ENCODE results near the gene KRTAP5-5.
"Not testable (repeated sequence)": the region's sequence is repeated elsewhere in the genome, so short reads cannot be mapped to it uniquely, and the experiment has no call there.

The KRTAP5-5 gene

GRCh38 chr11:1642288-1643145 is 12.9 kb downstream of the KRTAP5-5 start:
- Mint-ChIP-seq H3K4me3 (no peak overlapping the region), H3K27me3 (peaks cover 32 to 60% of the 10 kb centered on the region in 2 donors), H3K27ac (peak overlapping the region; percentile 65), H3K36me3 (no peaks in the 10 kb centered on the region), H3K9me3 (no peaks in the 10 kb centered on the region), H3K4me1 (no peaks in the 10 kb centered on the region)
- DNase-seq (no peak), ATAC-seq (replicated peaks) (no peak)

- no peaks in the 10 kb centered on the region for H3K9me3 Mint-ChIP-seq
- no peaks in the 10 kb centered on the region for H3K4me1 Mint-ChIP-seq
- no peak overlapping the region for H3K27ac Mint-ChIP-seq
- no peak for DNase-seq
- H3K4me3 Mint-ChIP-seq = no peak overlapping the region
- no peak for ATAC-seq (replicated peaks)
- H3K27me3 Mint-ChIP-seq = peaks cover 32 to 59% of the 10 kb centered on the region in 2 donors
- no peaks in the 10 kb centered on the region for H3K36me3 Mint-ChIP-seq
Measured at GRCh38 chr11:1643146-1643690, 13.6 kb downstream of the KRTAP5-5 start.

- ATAC-seq (replicated peaks) = no peak
- no peak overlapping the region for H3K4me3 Mint-ChIP-seq
- peaks cover 26 to 48% of the 10 kb centered on the region in 2 donors for H3K27me3 Mint-ChIP-seq
- no peaks in the 10 kb centered on the region for H3K9me3 Mint-ChIP-seq
- no peak for DNase-seq
- H3K4me1 Mint-ChIP-seq = no peaks in the 10 kb centered on the region
- no peaks in the 10 kb centered on the region for H3K36me3 Mint-ChIP-seq
- peak overlapping the region; percentile 22 for H3K27ac Mint-ChIP-seq
Measured at GRCh38 chr11:1644601-1645356, 15.2 kb downstream of the KRTAP5-5 start.

DNA sequence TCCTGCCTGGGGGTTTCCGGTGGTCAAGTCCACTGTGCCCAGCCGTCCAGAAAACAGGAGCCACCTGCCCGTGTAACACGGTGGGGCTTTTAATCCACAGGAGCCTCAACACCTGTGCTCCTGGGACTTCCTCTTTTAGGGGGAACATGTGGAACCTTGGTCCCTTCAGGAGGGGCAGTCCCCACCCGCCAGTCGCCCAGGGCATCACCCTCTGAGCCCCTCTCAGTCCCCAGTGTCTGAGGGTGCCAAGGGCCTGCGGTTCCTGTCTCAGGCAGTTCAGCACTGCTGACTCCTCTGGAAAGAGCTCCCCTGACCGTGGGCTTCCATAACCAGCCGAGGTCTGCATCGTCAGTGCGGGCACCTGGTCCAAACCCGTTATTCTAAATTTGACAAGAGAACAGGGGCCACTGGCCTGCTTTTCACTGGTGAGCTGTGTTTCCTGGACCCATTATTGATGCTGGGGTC is 15.8 kb downstream of the KRTAP5-5 start:
- no peak overlapping the region for H3K27ac Mint-ChIP-seq
- no peak overlapping the region for H3K4me3 Mint-ChIP-seq
- ATAC-seq (replicated peaks) (peak in 1 of 2 donors; percentile 34), DNase-seq (no peak)
- H3K4me1 Mint-ChIP-seq = no peaks in the 10 kb centered on the region
- H3K9me3 Mint-ChIP-seq = no peaks in the 10 kb centered on the region
- peaks cover 20 to 42% of the 10 kb centered on the region in 2 donors for H3K27me3 Mint-ChIP-seq
- H3K36me3 Mint-ChIP-seq = no peaks in the 10 kb centered on the region

- H3K9me3 Mint-ChIP-seq; DNase-seq; H3K36me3 Mint-ChIP-seq; ATAC-seq (replicated peaks); H3K4me1 Mint-ChIP-seq; H3K4me3 Mint-ChIP-seq; H3K27ac Mint-ChIP-seq: not testable (repeated sequence)
- H3K27me3 Mint-ChIP-seq = peaks cover 17 to 30% of the 10 kb centered on the region in 2 donors
Measured at GRCh38 chr11:1646540-1646939, 17.0 kb downstream of the KRTAP5-5 start.

DNA sequence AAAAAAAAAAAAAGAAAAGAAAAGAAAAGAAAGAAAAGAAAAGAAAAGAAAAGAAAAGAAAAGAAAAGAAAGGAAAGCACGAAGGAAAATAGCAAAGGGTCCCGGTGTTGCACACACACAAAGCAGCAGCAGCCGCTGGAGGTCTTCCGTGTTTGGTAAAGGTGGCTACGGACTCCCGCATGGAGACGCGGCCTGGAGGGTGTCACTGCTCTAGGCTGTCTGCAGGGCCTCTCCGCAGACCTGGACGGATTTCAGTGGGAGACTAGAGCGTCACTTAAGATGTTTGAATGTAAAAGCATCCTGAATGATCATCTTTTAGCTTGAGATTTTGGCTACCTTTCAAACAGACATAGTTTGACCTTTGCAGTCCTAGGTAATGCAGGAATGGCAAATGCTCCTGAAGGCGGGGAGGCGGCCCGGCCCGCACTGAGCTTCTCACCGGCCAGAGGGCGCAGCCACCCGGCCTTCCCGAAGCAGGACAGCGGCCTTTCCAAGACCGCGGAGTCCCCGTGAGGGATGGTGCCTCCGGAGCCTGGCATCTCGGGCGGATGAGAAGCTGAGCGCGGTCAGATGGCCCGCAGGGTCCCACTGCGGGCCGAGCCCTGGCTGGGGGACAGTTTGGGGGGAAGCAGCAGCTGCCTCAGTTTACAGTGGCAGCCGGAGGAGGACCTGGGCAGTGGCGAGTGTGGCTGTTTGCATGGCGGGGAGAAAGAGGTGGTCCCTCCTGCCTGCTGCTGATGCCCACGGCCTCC is 18.5 kb downstream of the KRTAP5-5 start:
- H3K9me3 Mint-ChIP-seq = no peaks in the 10 kb centered on the region
- H3K4me1 Mint-ChIP-seq = peaks cover 0 to 2% of the 10 kb centered on the region in 2 donors
- DNase-seq (no peak), ATAC-seq (replicated peaks) (no peak)
- H3K27ac Mint-ChIP-seq = no peak overlapping the region
- no peak overlapping the region for H3K4me3 Mint-ChIP-seq
- H3K27me3 Mint-ChIP-seq = peaks cover 12 to 26% of the 10 kb centered on the region in 2 donors
- no peaks in the 10 kb centered on the region for H3K36me3 Mint-ChIP-seq

DNA sequence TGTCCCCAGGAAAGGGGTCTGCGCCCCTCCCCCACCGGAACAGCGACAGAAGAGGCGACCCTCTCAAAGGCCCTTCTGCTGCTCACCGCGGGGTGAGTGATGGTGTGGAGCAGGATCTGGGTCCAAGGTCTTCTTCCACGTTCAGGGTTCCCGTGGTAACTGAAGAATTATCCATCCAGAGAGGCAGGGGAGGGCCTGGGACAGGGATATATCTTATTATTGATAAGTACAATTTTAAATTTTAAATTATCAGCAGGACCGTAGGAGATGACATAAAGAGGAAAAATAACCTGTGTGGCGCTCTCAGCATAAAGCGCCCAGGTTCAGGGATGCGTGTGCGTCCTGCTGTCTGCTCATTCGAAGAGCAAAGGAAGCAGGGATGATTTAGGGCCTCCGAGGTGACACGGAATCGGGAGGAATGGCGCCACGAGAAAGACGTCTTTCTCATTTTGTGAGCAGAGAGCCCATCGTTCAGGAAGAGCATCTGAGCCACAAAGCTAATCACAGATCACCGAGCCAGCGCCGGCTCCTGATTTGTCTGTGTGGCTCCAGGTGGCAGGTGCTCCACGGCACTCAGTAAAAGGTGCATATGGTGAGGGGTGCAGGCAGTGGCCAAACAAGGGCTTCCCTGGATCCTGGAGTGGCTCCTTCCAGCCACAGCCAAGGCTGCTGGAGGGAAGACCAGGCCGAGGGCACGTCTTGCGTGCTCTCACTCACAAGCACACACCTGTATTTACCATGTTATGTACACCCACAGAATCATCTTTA is 19.3 kb downstream of the KRTAP5-5 start:
- ATAC-seq (replicated peaks) (no peak), DNase-seq (no peak)
- Mint-ChIP-seq H3K4me3 (no peak overlapping the region), H3K27ac (no peak overlapping the region), H3K4me1 (peaks cover 0 to 2% of the 10 kb centered on the region in 2 donors), H3K9me3 (no peaks in the 10 kb centered on the region), H3K27me3 (peaks cover 13 to 24% of the 10 kb centered on the region in 2 donors), H3K36me3 (no peaks in the 10 kb centered on the region)

DNA sequence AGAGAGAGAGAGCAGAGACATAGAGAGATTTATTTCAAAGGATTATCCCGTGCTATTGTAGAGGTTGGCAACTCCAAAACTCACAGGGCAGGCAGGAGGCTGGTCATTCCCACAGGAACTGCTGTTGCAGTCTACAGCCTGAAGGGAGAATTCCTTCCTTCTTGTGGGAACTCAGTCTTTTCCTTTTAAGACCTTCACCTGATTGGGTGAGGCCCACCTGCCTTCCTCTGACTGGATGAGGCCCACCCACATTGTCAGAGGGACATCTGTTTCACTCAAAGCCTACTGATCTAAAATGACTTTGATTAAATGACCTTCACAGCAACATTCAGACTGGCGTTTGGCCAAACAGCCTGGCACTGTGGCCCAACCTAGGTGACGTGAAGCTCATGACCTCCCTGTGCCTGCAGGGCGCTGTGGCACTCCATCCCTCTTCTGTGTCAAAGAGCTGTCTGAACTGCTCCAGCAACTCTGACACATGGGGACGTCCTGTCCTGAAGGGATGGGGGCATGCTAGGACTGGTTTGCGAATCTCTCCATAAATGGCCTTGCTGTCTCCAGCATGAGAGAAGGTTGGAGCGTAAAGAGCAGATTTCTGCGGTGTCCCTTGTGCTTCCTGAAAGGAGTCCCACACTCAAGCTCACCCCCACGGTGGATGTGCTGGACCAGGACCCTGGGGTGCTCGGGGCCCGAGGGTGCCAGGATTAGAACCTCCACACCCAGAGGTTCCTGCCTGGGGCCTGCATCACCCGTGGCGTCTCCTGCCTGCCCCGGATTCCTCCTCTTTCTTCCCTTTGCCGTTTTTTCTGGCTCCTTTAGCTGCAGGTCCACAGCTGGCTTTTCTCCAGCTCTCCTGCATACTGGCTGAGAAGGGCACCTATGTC is 20.7 kb downstream of the KRTAP5-5 start:
- H3K27ac Mint-ChIP-seq = no peak overlapping the region
- no peak overlapping the region for H3K4me3 Mint-ChIP-seq
- H3K27me3 Mint-ChIP-seq = peaks cover 12 to 24% of the 10 kb centered on the region in 2 donors
- DNase-seq (no peak), ATAC-seq (replicated peaks) (no peak)
- H3K36me3 Mint-ChIP-seq = no peaks in the 10 kb centered on the region
- peaks cover 0 to 2% of the 10 kb centered on the region in 2 donors for H3K4me1 Mint-ChIP-seq
- no peaks in the 10 kb centered on the region for H3K9me3 Mint-ChIP-seq

DNA sequence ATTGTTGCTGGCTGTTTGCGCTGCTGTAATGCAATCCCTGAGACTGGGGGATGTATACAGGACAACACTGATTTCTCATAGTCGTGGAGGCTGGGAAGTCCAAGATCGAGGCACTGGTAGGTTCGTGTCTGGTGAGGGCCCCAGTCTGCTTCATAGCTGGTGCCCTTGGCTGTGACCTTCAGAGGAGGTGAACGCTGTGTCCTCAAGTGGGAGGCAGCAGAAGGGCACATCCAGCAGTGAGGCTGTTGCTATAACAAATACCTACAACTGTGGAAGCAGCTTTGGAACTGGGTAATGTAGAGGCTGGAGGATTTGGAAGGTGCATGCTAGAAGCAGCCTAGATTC is 21.3 kb downstream of the KRTAP5-5 start:
- Mint-ChIP-seq H3K9me3 (no peaks in the 10 kb centered on the region), H3K27ac (no peak overlapping the region), H3K4me3 (no peak overlapping the region)

DNA sequence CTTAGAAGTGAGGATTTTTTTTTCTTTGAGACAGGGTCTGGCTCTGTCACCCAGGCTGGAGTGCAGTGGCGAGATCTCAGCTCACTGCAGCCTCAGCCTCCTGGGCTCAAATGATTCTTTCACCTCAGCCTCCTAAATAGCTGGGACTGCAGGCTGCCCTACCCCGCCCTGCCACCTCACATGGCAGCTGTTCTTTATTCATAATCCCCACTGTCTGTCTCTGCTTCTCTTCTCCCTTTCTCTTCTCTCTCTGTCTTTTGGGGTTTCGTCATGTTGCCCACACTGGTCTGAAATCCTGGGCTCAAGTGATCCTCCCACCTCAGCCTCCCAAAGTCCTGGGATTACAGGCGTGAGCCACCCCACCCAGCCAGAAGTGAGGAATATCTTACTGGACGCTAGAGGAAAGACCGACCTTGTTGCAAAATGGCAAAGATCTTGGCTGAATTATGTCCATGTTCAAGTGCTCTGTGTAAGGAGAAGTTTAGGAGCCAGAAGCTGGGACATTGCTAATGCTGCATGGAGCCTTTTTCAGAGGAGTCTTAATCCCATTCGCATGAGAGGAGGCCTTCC is 21.9 kb downstream of the KRTAP5-5 start:
- no peak for ATAC-seq (replicated peaks)
- DNase-seq = no peak
- H3K36me3 Mint-ChIP-seq = no peaks in the 10 kb centered on the region
- peaks cover 0 to 2% of the 10 kb centered on the region in 2 donors for H3K4me1 Mint-ChIP-seq
- H3K27ac Mint-ChIP-seq = no peak overlapping the region
- peaks cover 21 to 29% of the 10 kb centered on the region in 2 donors for H3K27me3 Mint-ChIP-seq
- H3K9me3 Mint-ChIP-seq = no peaks in the 10 kb centered on the region
- H3K4me3 Mint-ChIP-seq = no peak overlapping the region

More for the DNA sequence above, 21.3 kb downstream of the KRTAP5-5 start:
- no peak for DNase-seq
- no peaks in the 10 kb centered on the region for H3K36me3 Mint-ChIP-seq
- no peak for ATAC-seq (replicated peaks)
- peaks cover 0 to 2% of the 10 kb centered on the region in 2 donors for H3K4me1 Mint-ChIP-seq
- peaks cover 17 to 28% of the 10 kb centered on the region in 2 donors for H3K27me3 Mint-ChIP-seq

DNA sequence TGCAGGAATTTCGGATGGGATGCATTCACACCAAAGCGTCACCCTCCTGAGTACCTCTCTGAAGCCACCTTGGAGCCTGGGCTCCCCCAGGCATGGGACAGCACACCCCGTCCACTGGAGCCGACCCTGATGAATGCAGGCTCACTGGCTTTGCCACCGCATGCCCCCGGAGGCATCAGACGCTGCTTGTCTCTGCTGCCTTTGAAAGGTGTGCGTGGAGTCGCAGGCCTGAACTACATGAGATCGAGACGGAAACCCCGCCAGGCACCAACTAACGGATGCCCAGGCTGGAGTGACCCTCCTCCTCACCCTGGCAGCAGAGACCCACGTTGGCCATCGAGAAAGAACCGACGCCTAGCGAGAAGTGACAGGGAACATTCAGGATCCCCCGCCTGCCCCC is 22.5 kb downstream of the KRTAP5-5 start:
- no peak overlapping the region for H3K4me3 Mint-ChIP-seq
- H3K4me1 Mint-ChIP-seq = peaks cover 0 to 2% of the 10 kb centered on the region in 2 donors
- ATAC-seq (replicated peaks) (no peak), DNase-seq (no peak)
- H3K27ac Mint-ChIP-seq = no peak overlapping the region
- H3K36me3 Mint-ChIP-seq = no peaks in the 10 kb centered on the region
- no peaks in the 10 kb centered on the region for H3K9me3 Mint-ChIP-seq
- H3K27me3 Mint-ChIP-seq = peaks cover 27 to 29% of the 10 kb centered on the region in 2 donors

DNA sequence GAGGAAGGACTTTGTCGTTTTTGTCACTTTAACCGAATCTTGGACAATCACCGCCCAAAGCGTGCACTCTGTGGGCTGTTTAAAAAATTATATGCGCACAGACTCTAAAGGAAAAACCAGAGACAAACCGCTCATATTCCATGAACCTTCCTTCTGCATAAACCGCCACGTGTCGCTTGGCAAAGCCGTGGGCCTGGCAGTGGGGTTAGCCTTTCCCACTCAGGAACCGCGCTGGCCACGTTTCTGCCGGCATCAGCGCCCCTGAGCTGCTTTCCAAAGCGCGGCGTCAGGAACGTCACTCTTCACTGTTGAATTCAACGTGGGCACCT is 22.8 kb downstream of the KRTAP5-5 start:
- ATAC-seq (replicated peaks) (no peak), DNase-seq (no peak)
- H3K4me1 Mint-ChIP-seq = peaks cover 0 to 2% of the 10 kb centered on the region in 2 donors
- H3K27me3 Mint-ChIP-seq = peaks cover 27 to 29% of the 10 kb centered on the region in 2 donors
- no peak overlapping the region for H3K27ac Mint-ChIP-seq
- H3K36me3 Mint-ChIP-seq = no peaks in the 10 kb centered on the region
- H3K4me3 Mint-ChIP-seq = no peak overlapping the region
- H3K9me3 Mint-ChIP-seq = no peaks in the 10 kb centered on the region

Data from stimulated activated naive B cell treated with anti-CD40 and anti-IgM and Interleukin-4, amounts not matched to agents 10 μg/mL and 1 μg/mL and 100 μg/mL, for 72 hours (primary cell).